HG03064 (cell line): Measurements from ENCODE around the gene COL5A3.
"Not testable (repeated sequence)": the region's sequence is repeated elsewhere in the genome, so short reads cannot be mapped to it uniquely, and the experiment has no call there.

ENCODE experiments used
- ATAC-seq: cut with Tn5 transposase; IDR thresholded peaks from one replicate; pipeline ENCODE4 v1.9.1; 2021; ENCODE audit warnings: low read depth; ENCODE audit not compliant: unreplicated experiment

The COL5A3 gene

DNA sequence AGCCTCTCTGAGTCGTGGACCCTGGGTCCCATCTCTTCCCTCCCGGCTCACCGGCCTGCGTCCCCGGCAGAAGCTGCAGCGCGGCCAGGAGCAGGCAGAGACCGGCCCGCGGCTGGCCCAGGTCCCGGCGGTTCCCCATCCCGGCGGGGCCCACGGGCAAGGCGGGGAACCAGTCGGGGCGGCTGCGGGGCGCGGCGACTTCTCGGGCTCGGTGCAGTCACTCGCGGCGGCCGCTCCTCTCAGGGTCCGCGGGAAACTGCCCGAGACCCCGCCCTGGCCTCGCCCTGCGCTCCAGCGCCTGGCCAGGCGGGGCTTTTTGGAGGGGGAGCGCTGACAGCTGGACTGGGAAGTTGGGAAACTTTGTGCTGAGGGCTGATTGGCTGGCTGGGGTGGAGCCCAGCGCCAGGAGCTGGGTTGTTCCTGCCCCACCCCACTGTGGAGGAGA lies at the start of gene COL5A3:
TSS of gene COL5A3 (minus strand) at position 258 of the 445 bp plus-strand sequence. CDS start at position 139, 119 bp downstream.
- no peak for ATAC-seq

DNA sequence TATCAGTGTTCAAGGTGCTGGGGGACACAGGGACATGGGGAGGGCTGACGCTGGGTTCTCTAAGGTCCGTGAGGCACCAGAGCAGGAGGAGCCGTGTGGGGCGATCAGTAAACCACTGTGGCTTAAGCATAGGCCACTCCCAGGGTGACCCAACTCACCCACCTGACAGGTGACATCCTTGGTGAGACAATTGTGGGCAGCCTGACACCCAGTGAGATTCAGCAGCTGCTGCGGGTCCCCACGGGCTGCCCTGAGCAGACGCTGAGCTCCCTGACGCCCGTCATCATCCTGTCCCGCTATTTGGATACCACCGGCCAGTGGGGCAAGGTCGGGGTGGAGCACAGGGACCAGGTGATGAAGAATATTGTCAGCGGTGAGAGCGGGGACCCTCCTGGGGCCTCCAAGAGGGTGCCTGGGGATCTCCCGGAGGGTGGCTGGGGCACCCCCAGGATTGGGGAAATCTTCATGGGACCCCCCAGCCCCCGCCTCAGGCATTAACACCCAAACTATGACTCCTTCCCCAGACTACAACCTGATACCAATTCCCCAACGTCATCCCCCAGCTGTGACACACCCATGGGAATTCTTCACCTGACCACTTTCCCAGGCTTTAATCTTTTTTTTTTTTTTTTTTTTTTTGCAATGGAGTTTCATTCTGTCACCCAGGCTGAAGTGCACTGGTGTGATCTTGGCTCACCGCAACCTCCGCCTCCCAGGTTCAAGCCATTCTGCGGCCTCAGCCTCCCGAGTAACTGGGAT lies 42.5 kb upstream of the COL5A3 start:
- ATAC-seq, result no peak

DNA sequence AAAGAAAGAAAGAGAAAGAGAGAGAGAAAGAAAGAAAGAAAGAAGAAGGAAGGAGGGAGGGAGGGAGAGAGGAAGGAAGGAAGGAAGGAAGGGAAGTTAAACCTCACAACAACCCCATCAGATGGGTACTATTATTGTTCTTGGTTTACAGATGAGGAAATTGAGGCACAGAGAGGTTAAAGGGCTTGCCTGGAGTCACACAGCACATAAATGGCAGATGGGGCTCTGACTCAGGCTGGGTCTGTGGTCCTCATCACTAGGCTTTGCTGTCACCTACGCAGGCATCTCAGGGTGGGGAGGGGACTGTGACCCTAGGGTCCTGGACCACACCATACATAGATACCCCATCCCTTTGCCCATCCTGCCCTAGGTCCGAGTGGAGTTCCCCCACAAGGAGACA lies 39.3 kb upstream of the COL5A3 start:
- ATAC-seq, result no peak

DNA sequence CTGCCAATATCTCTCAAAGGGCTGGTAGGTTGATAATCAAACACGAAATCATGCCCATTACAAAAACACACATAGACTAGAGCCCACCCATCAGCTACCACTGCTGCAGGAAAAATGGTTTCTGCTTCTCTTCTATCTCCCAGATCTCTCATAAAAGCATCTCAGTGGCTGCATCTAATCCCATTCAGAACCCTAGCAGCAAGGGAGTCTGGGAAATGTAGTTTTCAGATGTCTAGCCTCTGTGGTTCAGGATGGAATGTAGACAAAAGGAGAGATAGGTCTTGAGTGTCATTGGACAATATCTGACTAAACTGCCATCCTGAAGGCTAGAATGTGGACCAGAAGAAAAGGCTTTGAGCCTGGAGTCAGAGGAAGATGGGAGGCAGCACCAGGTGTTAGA lies 35.1 kb upstream of the COL5A3 start:
- no peak for ATAC-seq

DNA sequence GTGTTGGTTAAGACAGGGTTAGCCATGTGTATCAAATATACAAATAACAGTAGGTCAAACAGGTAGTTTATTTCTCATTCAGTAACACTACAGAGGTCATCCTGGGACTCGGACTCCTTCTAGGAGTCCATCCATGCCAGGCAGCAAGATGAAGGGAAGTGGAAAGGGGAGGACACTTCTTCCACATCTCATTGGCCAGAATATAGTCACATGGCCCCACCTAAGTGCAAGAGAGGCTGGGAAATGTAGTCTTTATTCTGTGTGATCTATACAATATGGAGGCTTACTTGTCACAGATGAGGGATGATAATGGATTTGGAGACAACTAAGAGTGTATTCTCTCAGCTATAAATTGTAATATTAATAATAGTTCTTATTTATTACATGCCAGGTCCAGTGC lies 34.1 kb upstream of the COL5A3 start:
- no peak for ATAC-seq

DNA sequence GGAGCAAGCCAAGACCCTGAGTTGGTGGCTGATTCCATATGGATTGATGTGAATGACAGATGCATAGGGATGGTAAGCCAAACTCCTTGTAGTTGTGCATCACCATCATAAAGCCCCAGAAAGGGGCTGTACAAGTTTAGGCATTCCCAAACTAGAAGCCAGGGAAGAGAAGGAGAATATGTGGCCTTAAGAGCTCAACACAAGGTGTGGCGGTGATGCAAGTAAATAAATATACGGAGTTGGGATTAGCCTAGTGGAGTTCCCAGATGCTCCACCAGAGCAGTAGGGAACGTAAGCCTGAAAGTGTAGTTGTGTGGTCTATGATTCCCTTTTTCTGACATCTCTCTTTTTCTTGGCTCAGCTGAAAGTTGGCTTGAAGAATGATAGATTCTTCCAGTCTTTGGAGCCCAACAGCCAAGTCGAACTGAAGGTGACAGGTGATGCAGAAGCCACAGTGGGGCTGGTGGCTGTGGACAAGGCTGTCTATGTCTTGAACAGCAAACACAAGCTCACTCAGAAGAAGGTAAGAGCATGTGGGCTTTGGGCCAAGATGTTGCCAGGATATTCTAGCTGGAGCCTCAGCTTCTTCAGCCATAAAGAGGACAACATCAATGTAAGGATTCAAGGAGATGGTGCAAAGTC lies 33.1 kb upstream of the COL5A3 start:
- no peak for ATAC-seq

DNA sequence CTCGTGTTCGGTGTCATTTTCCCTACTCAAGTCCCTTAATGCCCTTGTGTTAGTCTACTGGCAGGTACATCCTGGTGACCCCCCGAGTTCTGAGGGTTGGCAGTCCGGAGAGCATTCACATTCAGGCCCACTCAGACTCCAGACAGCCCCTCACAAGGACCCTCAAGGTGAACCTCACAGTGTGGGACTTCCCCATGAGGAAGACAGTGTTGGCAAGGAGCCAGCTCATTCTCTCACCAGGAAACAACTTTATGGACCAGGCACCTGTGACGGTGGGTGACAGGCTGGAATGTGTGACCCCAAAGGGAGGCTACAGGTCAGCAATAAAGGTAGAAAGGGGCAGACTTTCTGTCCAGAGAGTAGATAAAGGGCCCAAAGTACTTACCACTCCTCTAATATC lies 27.5 kb upstream of the COL5A3 start:
- no peak for ATAC-seq

DNA sequence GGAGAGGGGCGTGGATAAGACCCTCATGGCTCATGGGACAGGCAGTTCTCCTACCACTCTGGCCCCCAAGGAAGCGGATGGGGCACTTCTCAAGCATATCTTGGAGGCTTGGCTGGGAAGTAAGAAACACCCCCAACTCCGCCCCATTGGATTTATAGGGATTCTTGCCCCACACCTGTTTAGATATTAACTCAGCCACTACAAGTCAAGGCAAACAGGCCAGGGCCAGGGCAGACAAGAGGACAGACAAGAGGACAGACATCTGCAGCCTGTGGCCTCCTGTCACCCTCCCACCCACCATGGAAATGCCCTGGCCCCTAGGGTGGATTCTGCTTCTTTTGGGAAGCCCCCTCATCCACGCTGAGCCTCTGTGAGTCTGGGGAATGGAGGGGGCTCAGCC lies 27.1 kb upstream of the COL5A3 start:
- ATAC-seq, result no peak

DNA sequence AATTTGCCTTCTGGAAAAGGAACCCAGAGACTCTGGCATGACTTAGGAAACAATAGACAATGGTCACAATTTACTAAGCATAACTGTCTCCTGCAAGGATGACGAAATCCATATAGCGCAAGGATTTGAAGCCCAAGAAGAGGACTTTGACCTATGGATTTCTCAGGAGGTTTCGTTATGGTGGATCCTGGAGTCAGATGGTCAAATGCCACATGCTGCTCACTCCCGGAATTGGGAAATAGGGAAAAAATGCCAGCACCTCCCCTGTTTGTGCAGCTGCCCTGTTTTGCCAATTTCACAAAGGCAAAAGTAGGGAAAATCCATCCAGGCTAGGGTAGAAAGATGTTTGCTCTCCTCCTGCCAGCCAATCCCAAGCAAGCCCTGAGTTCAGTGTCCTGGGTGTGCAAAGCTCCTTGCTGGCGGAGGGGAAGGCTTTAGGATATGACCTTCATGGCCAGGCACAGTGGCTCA lies 26.3 kb upstream of the COL5A3 start:
- ATAC-seq, result no peak

DNA sequence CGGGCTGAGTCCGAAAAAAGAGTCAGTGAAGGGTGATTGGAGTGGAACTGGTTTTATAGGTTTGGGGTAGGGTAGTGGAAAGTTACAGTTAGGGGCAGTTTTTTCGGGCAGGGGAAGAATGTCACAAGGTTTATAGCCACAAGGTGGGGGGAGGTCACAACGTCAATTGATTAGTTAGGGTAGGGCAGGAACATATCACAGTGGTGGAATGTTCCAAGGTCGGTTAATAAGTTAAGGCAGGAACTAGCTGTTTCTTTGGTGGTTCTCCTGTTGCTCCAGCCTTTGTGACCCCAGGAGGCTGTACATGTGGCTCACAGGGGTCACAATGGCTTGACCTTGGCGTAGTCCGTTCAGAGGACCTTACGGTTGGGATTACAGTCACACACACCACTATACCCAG lies 23.3 kb upstream of the COL5A3 start:
- ATAC-seq, result no peak

DNA sequence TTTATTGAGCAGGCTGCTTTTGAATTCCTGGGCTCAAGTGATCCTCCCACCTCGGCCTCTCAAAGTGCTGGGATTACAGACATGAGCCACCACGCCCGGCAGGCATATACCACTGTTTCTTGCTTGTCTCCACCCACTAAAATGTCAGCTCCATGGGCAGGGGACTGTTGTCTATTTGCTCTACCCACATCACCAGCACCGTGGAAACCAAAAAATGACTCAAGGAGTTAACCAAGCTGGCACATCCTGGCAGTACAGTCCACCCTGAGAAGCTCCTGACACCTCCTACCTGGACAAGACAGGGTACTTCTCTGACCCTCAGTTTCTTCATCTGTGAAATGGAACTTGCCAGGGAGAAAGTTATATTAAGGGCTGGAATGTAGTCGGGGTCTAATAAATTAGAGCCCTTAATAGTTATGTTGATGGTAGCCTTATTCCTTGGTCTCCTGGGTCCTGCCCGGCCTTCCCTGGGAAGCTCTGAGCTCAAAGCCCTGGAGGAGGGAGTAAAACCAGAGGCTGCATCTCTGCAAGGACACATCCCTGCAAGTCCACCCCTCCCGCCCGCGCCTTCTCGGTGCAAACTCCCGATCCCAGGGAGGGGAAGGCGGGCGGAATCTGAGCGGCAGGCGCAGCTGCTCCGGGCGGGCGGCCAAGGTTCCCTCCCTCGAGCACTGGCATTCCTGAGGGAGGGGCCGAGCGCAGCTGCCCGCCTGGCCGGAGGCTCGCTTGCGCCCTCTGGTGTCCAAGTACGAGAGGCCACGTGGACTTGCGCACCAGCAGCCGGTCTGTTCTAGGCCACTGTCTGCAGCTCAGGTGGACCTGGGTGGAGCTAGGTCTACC lies 17.1 kb upstream of the COL5A3 start:
- ATAC-seq, result no peak

DNA sequence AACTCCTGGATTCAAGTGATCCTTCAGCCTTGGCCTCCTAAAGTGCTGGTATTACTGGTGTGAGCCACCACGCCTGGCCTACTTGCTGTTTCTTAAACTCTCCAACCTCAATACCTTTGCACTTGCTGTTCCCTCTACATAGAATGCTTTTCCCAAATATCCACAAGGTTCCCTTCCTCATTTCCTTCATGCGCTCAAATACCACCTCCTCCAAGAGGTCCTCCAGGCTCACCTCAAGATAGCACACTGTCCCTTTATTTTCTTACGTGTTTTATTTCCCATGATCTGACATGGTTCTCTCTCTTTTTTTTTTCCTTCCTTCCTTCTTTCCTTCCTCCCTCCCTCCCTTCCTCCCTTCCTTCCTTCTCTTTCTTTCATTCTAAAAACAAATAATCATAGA lies 16.4 kb upstream of the COL5A3 start:
- ATAC-seq, result no peak

DNA sequence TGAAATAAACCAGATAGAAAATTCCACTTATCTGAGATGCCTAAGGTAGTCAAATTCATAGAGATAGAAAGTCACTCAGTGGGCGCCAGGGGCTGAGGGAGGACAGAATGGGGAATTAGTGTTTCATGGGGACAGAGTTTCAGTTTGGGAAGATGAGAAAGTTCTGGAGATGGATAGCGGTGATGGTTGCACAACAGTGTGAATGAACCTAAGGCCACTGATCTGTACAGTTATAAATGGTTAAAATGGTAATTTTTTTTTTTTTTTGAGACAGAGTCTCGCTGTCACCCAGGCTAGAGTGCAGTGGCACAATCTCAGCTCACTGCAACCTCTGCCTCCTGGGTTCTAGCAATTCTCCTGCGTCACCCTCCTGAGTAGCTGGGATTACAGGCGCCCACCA lies 12.8 kb upstream of the COL5A3 start:
- not testable (repeated sequence) for ATAC-seq

DNA sequence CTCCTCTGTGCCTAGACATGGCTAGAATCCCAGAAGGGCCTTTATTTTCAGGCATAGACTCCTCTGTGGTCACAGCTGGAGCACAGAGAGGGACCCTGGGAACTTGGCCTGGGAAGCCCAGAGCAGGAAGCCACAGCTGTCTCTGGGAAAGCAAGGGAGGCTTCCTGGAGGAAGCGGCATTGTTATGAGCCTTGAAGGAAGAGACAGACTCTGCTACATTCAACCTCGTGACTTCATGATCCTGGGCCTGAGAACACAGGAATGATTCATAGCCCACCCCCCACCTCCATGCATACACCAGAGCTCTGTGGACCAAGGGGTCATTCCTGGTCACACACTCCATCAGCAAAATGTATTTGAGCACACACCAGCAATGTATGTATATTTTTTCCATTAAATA lies 11.6 kb upstream of the COL5A3 start:
- no peak for ATAC-seq

DNA sequence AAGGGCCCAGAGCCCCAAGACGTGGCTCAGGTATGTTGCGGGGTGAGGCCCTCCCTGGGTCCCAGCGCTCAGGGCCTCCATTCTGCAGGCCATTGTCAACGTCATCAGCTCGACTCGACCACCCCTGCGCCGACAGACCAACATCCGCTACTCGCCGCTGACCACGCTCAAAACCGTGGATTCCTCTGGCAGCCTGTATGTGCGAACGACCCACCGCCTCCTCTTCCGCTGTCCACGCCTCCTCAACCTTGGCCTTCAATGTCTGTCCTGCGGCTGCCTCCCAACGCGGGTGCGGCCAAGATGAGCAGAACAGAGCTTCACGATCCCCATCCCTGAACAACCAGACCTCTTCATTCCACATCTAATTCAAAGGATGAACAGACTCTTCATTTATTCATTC lies 11.1 kb upstream of the COL5A3 start:
- ATAC-seq, result no peak

DNA sequence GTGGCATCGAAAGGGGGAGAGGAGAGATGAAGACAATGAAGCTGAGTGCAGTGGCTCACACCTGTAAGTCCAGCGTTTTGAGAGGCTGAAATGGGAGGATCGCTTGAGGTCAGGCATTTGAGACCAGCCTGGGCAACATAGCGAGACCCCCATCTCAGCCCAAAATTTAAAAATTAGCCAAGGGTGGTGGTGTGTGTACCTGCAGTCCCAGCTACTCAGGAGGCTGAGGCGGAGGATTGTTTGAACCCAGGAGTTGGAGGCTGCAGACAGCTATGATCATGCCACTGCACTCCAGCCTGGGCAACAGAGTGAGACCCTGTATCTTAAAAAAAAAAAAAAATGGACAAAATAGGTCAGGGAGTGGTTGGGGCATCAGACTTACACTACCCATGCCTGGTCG lies 10.5 kb upstream of the COL5A3 start:
- ATAC-seq, result no peak

DNA sequence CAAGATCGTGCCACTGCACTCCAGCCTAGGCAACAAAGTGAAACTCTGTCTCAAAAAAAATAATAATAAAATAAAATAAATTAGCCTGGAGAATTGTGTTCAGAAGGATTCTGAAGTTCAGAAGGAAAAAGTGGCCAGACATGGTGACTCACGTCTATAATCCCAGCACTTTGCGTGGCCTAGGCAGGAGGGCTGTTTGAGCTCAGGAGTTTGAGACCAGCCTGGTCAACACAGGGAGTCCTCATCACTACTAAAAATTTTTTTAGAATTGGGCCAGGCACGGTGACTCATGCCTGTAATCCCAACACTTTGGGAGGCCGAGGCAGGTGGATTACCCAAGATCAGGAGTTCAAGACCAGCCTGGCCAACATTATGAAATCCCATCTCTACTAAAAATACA lies 8.9 kb upstream of the COL5A3 start:
- ATAC-seq, result no peak

DNA sequence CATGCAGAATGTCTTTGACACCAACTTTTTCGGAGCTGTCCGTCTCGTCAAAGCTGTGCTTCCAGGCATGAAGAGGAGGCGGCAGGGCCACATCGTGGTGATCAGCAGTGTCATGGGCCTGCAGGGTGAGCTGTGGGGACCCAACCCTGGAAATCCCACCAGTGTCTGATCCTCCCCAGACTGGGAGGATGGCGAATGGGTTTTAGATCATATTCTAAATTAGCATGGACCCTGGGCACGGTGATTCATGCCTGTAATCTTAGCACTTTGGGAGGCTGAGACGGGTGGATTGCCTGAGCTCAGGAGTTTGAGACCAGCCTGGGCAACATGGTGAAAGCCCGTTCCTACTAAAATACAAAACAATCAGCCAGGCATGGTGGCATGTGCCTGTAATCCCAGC lies 8.5 kb upstream of the COL5A3 start:
- ATAC-seq, result no peak

DNA sequence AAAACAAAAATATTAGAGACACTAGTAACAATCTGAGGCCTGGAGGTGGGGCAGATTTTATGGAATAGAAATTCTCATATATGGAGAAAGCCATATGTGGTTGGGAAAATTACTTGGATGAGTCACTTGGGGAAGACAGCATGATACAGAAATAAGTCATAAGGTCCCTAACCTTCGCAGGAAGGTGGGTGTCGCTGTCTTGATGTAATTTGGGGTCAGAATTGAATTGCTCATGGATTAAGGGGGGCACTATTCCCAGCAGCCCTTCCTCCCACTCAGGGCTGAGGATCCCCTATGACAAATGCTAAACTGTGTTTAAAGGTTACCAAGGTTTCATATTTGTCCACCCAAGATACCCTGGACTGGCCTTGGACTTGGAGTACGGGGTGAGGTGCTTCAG lies 8.0 kb upstream of the COL5A3 start:
- ATAC-seq, result no peak

DNA sequence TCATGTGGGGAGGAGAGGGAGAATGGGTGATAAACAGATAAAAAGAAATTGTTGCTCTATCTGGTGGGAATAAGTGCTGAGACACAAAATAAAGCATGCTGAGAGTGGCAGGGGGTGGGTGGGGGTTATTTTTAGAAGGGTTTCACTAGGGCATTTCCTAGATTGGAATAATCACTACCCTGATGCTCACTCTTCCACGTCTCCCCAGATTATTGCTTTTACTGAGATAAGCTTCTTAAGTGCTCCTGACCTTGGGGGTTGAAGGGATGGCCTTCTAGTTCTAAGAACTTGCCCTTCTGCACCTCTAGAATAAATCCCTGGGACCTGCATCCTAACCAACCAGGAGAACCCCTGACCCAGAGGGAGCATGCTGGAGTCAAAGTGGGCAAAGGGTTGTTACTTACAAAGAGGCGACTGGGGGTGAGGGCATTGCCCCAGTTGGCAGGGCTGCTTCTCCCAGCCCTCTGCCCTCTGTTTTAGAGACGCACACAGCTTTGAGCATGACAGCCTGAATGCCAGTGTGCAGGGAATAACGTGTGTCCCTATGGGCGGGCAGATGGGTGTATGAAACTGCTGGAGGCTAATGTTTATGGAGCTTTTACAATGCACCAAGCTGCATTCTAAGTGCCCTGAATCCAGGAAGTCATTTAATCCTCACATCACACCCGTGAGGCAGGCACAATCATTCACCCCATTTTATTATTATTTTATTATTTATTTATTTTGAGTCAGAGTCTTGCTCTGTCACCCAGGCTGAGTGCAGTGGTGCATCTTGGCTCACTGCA lies 3.7 kb upstream of the COL5A3 start:
- no peak for ATAC-seq

DNA sequence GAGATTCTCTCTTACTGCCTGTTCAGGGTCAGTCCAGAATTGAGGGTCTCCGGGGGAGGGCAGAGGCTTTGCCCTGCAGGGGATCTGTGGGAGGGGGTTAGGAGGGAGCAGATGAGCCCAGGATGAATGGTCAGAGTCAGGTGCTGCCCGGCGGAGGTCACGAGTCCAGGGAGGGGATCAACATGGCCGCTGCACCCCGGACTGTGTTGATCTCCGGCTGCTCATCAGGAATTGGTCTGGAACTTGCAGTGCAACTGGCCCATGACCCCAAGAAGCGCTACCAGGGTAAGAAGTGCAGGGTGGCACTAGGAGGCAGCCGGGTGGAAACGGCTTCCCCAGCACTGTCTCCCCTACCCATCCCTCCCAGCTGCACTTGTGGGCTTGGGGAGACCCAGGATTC lies 3.0 kb upstream of the COL5A3 start, which contains the start of gene RDH8:
TSS of gene RDH8 (plus strand) at position 168 of the 400 bp plus-strand sequence. CDS start at position 183, 15 bp downstream.
- no peak for ATAC-seq
